Measurements from ENCODE around the gene QKI. TPM values are rescaled to one million over a fixed set of nuclear protein-coding genes. Genes with fewer than 3 reads are reported as not detected.
"Not testable (repeated sequence)": the region's sequence is repeated elsewhere in the genome, so short reads cannot be mapped to it uniquely, and the experiment has no call there.

Gene QKI
- total RNA-seq, 1 experiment from 2014 or later, result 88.9 TPM

DNA sequence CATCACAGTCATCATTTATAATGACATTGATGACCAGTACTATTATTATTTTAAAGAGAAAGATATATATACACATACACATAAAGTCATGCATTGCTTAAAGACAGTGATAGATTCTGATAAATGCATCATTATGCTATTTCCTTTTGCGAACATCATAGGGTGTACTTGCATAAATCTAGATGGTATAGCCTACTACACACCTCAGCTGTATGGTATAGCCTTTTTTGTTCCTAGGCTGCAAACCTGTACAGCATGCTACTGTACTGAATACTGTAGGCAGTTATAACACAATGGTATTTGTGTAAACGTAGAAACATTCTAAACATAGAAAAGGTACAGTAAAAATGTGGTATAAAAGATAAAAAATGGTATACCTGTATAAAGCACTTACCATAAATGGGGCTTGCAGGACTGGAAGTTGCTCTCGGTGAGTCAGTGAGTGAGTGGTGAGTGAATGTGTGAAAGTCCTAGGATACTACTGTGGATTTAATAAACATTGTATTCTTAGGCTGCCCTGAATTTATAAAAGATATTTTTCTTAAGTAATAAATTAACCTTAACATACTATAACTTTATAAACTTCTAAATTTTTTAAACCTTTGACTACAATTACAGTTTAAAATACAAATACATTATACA lies 23.9 kb downstream of the QKI start:
- no peak for DNase-seq (ENCODE audit: extremely low read depth, low read depth)

DNA sequence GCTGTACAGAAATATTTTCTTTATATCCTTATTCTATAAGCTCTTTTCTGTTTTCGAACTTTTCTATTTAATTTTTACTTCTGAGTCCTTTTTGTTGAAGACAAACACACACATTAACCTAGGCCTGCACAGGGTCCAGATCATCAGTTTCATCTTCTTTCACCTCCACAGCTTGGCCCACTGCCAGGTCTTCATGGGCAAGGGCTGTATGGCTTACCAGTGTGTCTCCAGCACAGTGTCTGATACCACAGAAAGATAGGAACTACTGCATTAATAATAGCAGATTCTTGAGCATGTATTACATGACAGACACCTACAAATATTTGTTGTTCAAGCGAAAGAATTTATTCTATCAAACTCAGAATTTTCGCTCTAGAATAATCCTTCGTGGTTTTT lies 24.4 kb downstream of the QKI start:
- DNase-seq (ENCODE audit: extremely low read depth, low read depth), result no peak

DNA sequence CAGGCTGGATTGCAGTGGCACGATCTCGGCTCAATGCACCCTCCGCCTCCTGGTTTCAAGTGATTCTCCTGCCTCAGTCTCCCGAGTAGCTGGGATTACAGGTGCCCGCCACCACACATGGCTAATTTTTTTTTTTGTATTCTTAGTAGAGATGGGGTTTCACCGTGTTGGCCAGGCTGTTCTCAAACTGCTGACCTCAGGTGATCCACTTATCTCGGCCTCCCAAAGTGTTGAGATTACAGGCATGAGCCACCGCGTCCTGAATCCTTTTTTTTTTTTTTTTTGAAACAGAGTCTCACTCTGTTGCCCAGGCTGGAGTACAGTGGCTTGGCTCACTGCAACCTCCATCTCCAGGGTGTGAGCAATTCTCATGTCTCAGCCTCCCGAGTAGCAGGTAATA lies 24.9 kb downstream of the QKI start:
- DNase-seq (ENCODE audit: extremely low read depth, low read depth), result not testable (repeated sequence)

DNA sequence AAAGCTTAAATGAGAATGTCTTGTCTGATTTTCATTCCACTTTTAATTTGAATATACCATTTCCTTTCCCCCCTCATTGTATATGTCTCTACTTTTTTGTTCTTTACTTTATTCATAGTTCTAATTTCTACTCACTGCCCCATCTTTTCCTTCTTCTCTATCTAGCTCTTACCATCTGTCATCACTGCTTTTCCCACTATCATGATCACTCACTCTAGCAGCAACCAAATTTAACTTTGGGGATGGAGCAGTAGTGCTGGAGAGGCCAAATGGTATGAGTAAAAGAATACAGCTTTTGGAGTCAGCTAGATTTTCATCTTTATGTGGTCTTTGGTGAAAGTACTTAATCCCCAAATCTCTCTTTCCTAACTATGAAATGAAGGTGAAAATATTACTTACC lies 25.5 kb downstream of the QKI start:
- no peak for DNase-seq (ENCODE audit: extremely low read depth, low read depth)

DNA sequence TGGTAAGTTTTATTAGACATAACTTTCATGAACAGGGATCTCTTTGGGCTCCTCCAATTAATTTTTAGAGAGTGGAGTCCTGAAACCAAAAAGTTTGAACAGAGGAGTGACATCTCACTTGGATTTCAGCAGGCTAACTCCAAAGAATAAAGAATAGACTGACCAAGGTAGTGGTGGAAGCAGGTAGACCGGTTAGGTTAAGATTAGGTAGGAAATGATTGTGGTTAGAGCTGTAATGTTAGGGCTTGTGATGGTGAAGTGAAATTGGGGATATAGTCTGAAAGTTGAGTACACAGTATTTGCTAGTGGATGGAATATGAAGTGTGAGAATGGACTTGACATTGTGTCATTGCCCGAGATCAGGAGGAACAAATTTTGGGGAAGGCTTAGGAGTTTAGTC lies 27.8 kb downstream of the QKI start:
- DNase-seq (ENCODE audit: extremely low read depth, low read depth), result no peak

DNA sequence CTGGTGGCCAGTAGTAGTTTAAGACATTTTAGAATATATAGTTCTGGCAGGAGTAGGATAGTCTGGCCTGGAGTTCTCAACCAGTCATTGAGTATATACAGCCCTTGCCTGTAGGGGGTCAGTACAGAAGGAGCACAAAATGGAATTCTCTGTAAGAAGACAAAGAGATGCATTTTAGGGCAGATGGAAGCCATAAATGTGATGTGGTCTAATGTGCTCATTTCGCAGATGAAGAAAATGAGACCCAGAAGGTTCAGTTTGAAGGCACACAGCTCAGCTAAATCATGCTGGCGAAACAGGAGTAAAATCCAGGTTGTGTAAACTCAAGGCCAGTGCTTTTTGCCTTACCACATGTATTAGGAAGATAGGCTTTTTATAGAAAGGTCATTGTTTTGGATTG lies 29.6 kb downstream of the QKI start:
- no peak for DNase-seq (ENCODE audit: extremely low read depth, low read depth)

DNA sequence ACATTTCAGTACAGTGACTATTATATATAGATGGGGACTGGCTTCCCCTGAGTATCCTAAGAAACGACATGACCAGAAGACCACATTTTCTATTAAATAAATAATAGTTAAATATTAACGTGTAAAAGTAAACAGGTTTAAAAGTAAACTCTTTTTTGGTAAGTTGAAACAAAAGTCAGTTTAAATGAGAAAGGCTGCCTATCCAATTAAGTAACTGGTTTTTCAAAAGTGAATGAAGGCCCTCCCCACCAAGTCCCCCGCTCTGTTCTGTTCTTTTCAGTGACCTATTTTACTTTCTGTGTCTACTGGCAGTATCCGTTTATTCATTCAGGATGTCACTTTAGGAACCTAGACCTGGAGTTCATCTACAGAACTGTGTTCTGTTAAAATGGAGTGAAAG lies 32.0 kb downstream of the QKI start:
- DNase-seq (ENCODE audit: extremely low read depth, low read depth), result no peak

DNA sequence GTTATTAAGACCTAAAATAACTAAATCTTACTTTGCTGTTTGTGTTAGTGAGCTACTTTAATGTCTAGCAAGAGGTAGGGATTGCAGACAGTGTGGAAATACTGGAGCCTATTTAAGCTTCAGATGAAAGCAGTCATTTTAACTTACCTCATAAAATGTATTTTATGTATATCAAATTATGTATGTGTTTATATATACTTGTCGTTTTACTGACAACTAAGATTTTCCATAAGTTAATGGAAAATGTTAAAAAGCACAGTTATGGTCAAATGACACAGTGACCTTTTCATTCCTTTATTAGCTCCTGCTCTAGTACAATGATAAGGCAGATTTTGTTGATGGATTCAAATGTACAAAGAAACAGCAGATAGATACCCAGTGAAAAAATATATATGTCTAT lies 34.6 kb downstream of the QKI start:
- DNase-seq (ENCODE audit: extremely low read depth, low read depth), result no peak

DNA sequence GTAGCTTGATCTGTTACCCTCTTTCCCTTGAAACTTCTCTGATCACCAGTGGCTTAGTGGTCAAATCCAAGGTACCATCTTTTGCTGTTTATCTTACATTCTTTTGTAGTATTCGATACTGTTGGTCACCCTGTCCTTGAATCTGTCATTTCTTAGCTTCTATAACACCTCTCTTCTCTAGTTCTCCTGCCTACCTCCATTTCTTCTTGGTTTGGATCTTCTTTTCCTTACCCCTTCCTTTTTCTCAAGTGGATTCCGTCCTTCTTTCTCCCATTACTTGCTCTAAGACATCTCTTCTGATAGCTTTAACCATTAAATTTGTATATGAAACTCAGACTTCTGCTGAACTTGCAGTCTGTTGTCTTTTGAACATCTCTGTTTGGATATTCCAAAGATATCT lies 39.9 kb downstream of the QKI start:
- DNase-seq (ENCODE audit: extremely low read depth, low read depth), result no peak

DNA sequence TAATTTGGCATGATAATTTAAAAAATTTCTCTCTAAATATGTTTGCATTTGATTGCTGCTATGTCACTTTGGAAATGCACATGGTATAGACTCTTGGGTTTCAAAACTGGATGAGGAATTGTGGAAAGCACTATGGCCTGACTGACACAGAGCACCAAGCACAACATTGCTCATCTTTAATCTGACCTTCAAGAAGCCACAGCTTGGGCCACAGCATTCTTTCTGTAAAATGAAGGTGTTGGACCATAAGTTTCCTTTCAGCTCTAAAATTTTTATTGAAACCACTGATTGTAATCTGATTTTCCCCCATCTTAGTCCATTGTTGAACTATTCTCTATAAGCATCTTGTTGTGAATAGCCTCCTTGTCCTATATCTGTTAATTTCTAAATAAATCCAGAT lies 41.0 kb downstream of the QKI start:
- DNase-seq (ENCODE audit: extremely low read depth, low read depth), result no peak

DNA sequence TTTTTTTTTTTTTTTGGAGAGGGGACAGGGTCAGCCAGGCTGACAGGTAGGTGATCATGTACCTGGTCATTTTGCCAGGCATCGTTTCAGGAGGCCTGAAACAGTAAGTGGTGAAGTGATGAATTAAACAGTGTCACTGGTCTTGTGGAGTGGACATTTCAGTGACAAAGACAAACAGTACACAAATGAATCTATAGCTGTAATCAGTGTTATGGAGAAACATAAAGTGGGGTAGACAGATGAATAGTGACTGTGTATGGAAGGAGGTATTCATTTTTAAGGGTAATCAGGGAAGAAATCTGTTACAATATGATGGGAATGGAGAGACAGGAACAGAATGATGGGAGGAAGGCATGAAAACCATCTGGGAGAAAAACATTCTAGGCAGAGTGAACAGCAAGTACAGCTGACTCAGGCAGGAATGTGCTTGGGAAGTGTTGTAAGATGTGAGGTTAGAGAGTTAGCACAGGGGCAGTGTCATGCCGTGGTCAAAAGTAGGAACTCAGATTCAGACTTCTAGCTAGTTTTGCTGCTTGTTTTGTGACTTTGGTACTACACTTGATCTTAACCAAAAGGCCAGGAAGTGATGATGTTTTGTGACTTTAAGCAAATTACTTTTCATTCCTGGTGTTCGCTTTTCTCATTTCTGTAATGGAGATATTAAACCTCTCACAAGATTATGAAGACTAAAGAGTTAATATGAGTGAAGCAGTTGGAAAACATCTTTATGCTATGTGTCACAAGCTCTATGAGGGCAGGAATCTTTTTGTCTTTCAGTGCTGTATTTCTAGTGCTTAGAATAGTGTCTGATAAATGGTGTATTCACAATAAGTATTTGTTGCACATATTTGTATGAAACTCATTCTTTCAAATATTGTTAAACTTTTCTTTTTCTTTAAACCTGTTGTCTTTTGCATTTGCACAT lies 43.4 kb downstream of the QKI start:
- DNase-seq (ENCODE audit: extremely low read depth, low read depth), result no peak

DNA sequence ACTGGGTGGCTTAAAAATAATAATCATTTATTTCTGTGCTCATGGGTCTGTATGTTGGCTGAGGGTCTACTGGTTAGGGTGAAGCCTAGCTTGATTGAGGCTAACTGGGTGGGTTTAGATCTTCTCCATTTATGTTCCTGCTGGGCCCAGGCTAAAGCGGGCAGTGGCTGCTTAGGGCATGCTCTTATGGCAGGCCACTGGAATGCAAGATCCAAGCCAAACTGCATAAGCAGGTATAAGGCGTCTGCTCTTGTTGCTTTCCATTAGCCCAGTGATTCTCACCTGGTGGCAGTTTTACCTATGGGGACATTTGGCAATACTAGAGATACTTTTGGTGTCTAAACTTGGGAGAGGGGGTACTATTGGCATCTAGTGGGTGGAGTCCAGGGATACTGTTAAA lies 44.5 kb downstream of the QKI start:
- DNase-seq (ENCODE audit: extremely low read depth, low read depth), result no peak

DNA sequence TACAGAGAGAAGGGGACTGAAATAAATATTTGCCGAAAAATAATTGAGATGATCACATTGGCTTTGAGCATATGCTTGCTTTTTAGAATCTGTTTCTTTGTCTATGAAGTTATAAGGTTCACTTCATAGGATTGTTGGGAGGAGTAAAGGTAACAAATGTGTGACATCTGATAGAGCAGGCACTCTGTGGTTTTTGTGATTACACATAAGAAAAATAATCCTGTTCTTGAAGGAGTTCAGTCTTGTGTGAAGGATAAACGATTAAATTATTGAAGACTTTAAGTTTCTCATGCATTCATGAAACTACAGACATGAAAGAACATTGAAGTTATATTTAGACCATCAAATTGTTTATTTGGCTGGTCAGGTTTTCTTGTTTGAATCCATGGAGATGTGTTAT lies 45.0 kb downstream of the QKI start:
- DNase-seq (ENCODE audit: extremely low read depth, low read depth), result no peak

DNA sequence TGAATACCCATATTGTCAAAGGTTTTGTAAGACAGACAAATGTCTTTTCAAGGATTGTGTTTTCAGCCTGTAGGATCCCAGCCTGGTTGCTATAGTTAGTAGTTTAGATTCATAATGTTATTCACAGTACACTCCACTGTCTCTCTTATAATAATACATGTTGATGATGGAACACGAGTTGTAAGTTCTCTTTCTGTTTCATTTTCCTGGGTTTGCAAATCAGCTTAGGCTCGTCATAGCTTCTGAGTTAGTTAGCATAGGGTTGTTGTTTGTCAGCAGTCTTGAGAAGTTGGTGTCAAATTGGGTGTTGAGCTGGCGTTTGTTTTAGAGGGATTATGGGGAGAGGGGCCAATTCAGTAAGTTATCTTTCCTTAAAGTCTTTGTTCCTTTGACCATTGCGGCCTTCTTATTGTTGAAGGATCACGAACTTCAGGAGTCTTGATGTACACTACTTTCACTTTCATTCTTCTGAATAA lies 45.8 kb downstream of the QKI start:
- DNase-seq (ENCODE audit: extremely low read depth, low read depth), result no peak

DNA sequence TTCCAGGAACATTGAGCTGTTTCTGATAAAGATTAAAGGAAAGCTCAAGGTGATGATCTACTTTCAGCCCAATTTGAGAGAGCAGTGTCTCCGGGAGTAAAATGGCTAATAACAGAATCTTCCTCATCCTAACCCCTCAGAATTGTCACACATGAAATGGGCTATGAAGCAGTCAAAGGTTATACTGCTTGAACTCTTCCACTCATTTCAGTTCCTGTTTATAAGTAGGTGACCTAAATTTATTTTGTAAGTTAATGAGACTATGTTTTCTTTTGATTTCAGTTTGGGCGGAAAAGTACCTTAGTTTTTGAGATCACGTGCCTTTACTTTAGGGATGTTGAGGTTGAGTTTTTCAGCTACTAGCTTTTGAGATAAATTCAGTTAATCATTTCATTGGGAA lies 47.2 kb downstream of the QKI start:
- no peak for DNase-seq (ENCODE audit: extremely low read depth, low read depth)

DNA sequence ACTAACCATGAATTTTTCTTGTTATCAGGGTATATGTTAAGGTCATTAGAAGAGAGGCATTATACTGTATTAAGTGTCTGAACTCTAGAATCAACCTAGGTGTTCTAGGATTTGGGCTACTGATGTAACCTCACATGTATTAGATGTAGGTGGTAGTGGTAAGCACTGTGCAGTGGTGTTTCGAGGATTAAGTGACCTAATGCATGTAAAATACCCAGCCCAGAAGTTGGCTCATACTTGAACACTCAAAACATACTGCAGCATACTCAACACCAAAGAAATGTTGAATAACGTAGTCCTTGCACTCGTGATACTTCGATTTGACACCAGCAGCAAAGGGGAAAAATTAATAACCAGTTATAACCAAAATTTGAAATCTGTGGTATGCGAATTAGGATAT lies 48.7 kb downstream of the QKI start:
- DNase-seq (ENCODE audit: extremely low read depth, low read depth), result no peak

DNA sequence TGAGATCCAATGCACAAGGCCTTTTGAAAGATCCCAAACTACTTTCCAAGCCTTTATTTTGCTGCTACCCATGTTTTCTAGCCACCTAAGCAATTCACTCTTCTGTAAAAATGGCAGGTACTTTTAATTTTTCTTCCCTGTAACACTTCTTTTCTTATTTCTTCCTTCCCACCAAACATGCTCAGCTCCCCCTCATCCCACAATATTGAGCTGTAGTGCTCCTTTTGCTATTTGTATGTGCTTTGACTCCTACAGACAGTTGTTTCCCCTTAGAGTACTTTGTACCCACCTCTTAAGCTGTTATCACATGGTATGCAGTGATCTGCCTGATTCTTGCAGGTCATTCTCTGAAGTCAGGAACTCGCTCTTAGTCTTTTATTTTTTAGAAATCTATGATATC lies 49.3 kb downstream of the QKI start:
- no peak for DNase-seq (ENCODE audit: extremely low read depth, low read depth)

DNA sequence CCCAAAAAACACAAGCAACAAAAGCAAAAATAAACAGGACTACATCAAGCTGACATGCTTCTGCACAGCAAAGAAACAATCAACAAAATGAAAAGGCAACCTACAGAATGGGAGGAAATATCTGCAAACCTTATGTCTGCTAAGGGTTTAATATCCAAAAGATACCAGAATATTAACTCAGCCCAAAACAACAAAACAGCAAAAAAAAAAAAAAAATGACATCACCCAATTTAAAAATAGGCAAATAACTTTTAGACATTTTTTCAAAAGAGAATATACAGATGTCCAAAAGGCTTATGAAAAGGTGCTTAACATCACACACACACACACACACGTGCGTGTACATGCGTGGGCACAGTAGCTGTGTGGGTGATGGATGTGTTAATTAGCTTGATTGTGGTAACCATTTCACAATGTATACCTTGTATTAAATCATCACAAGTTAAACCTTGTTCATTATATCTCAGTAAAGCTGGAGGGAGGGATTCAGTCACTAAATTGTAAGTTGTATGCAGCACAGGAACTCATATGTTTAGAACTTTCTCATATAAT lies 52.4 kb downstream of the QKI start:
- DNase-seq (ENCODE audit: extremely low read depth, low read depth), result no peak

DNA sequence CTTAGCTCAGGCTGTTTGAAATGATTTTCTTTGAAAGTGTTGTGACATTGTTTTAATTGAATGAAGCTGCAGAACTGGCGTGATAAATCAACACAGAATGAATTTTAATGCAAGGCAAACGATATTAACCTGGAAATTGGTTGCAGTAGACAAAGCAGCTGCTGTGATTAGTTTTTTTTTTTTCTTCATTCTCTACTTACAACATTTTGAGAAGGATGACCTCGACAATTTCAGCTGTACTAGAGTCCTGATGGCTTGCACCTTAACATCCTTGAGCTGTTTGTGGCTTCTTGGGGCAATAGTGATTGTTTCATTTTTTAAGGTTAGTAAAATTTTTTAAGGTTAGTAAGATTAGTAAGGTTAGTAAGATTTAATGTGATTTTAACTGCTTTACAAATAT lies 54.2 kb downstream of the QKI start:
- no peak for DNase-seq (ENCODE audit: extremely low read depth, low read depth)

DNA sequence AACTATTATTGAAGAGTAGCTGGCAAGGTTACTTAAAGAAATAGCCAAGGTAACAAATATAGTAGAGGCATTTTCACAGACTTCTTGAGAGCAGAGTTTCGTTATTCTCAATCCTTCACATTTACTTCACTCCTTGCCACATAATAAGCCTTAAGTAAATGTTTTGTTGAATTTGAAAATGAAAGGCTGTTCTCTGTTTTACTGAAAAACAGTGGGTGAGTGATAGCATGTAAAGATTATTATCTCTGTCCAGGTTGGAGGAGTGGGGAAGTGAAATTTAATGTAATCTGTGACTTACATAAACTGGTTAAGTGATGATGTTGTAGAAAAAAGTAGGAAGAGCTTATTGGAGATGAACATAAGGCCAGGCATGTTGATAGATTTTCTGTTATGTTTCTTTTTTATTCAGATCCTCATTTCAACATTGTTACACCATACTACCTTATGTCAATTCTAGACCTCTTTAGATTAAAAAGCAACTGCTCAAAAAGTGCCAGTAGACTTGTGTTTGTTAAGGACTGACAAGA lies 55.0 kb downstream of the QKI start:
- DNase-seq (ENCODE audit: extremely low read depth, low read depth), result no peak

DNA sequence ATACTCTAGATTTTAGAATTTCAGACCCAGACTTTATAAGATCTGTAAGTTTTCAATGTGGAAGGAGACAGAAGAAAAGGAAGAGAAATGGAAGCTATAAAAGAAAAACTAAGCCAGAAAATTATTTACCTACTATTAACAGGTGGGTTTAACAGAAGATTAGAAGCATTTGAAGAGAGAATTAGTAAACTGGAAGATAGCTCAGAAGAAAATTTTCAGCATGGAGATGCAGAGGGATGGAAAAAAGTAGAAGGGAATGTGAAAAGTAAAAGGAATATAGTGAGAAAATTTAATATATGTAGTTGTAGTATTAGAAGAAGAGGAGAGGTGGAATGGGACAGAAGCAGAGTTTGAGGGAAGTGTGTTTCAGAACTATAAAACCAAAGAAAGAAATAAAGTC lies 56.1 kb downstream of the QKI start:
- DNase-seq (ENCODE audit: extremely low read depth, low read depth), result no peak

DNA sequence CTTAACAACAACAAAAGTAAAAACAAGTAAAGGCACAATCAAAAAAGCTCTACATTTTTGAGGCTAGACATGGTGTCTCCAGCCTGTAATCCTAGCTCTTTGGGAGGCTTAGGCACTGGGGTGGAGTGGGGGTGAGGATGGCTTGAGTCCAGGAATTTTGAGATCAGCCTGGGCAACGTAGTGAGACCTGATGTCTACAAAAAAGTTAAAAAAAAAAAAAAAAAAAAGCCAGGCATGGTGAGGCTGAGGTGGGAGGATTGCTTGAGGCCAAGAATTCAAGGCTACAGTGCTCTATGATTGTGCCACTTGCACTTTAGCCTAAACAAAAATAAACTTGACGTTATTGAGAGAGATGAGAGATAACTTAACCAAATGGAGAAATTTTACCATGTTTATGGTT lies 60.1 kb downstream of the QKI start:
- no peak for DNase-seq (ENCODE audit: extremely low read depth, low read depth)
